NT2/D1 (cell line): ENCODE results near the gene DQX1.

Source experiments
- DNase-seq: peaks from one replicate; pipeline ENCODE4 v3.0.0-alpha.2; 2011; ENCODE audit warnings: low read depth, low spot score
- H3K27me3 ChIP-seq: 2 replicates; pipeline ENCODE4 v1.6.0; 2011; ENCODE audit warnings: mild to moderate bottlenecking; ENCODE audit not compliant: insufficient read length, insufficient read depth
- H3K36me3 ChIP-seq: 2 replicates; pipeline ENCODE4 v1.6.1; 2011; ENCODE audit warnings: mild to moderate bottlenecking, low read length, mixed read lengths; ENCODE audit not compliant: insufficient read depth, insufficient read length
- H3K4me1 ChIP-seq: 2 replicates; pipeline ENCODE4 v1.5.1; 2011; ENCODE audit not compliant: insufficient read depth, insufficient read length
- H3K4me3 ChIP-seq: 2 replicates; pipeline ENCODE4 v1.5.1; 2011; ENCODE audit warnings: low read depth; ENCODE audit not compliant: insufficient read length
- H3K9ac ChIP-seq: 2 replicates; pipeline ENCODE4 v1.6.0; 2011; ENCODE audit warnings: low read depth; ENCODE audit not compliant: insufficient read length
- H3K9me3 ChIP-seq: 2 replicates; pipeline ENCODE4 v1.5.1; 2011; ENCODE audit warnings: mild to moderate bottlenecking, low read length; ENCODE audit not compliant: insufficient read depth
- SUZ12 ChIP-seq: IDR thresholded peaks from 2 replicates; pipeline ENCODE4 v1.6.1; 2011; ENCODE audit not compliant: insufficient read length, insufficient read depth; ENCODE audit errors: extremely low read depth
- YY1 ChIP-seq: IDR thresholded peaks from 2 replicates; pipeline ENCODE4 v1.6.1; 2011; ENCODE audit not compliant: insufficient read length, insufficient read depth
- ZNF274 ChIP-seq: IDR thresholded peaks from 2 replicates; pipeline ENCODE4 v1.6.1; 2011; ENCODE audit warnings: mild to moderate bottlenecking, low read depth, low read length

DQX1 gene

GRCh38 chr2:74503506-74504475, 22.2 kb downstream of the DQX1 start:
- Histone ChIP-seq H3K9ac (peak overlapping the region; percentile 79), H3K27me3 (peaks cover 56% of the 10 kb centered on the region), H3K4me1 (peaks cover 23% of the 10 kb centered on the region), H3K9me3 (no peaks in the 10 kb centered on the region), H3K36me3 (peaks cover 18% of the 10 kb centered on the region), H3K4me3 (peak overlapping the region; percentile 57)
- no peak for DNase-seq
- no peak for TF ChIP-seq YY1
- TF ChIP-seq ZNF274: no peak
- no peak for TF ChIP-seq SUZ12

DNA sequence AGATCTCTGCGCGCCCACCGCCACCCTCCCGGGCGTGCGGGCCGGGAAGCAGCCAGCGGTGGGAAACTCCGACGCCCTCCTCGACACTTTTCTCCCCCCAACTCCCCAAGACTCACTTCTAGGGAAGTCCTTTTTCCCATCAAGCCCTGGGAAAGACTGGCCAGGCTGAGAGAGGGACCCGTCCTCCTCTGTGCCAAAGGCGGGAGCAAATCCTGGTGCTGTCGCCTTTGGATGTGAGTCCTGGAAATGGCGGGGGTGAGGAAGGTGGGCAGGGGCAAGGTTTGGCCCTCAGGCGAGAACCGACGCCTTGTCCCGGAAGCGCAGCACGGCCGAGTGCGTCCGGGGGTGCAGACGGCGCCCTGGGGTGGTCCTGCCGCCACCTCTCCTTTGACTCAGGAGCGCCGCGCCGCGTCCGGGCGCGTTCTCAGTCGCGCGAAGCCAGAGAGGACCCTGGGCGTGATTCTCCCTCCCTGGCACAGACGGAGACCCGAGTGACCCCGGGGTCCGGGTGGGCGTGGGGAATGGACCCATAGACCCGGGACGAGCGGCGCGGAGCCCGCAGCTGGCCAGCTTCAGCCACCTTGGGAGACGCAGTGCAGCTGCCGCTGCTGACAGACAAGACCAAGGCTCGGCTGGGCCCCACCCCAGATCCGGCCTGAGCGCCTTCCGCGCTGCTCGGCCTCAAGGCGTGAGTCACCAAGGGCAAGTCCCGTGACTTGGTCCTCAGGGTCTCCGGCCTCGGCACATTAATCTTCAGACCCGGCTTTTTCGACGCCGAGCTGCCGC, 23.1 kb downstream of the DQX1 start:
- peaks cover 18% of the 10 kb centered on the region for H3K36me3 ChIP-seq
- peak overlapping the region; percentile 79 for H3K9ac ChIP-seq
- no peak for DNase-seq
- peaks cover 65% of the 10 kb centered on the region for H3K27me3 ChIP-seq
- H3K4me1 ChIP-seq: peaks cover 28% of the 10 kb centered on the region
- TF ChIP-seq YY1: no peak
- no peak for TF ChIP-seq ZNF274
- no peak for TF ChIP-seq SUZ12
- H3K9me3 ChIP-seq: no peaks in the 10 kb centered on the region
- peak overlapping the region; percentile 57 for H3K4me3 ChIP-seq

GRCh38 chr2:74502147-74502719, 23.8 kb downstream of the DQX1 start:
- Histone ChIP-seq H3K9me3 (no peaks in the 10 kb centered on the region), H3K4me3 (peak overlapping the region; percentile 57), H3K4me1 (peaks cover 31% of the 10 kb centered on the region), H3K36me3 (peaks cover 18% of the 10 kb centered on the region), H3K27me3 (peaks cover 71% of the 10 kb centered on the region), H3K9ac (peak overlapping the region; percentile 79)
- TF ChIP-seq SUZ12 (no peak), ZNF274 (no peak), YY1 (no peak)
- no peak for DNase-seq

GRCh38 chr2:74501335-74502071, 24.5 kb downstream of the DQX1 start:
- Histone ChIP-seq H3K27me3 (peaks cover 79% of the 10 kb centered on the region), H3K4me3 (no peak overlapping the region), H3K9ac (no peak overlapping the region), H3K9me3 (no peaks in the 10 kb centered on the region), H3K36me3 (peaks cover 16% of the 10 kb centered on the region), H3K4me1 (peaks cover 31% of the 10 kb centered on the region)
- DNase-seq: no peak
- TF ChIP-seq YY1 (no peak), SUZ12 (no peak), ZNF274 (no peak)

DNA sequence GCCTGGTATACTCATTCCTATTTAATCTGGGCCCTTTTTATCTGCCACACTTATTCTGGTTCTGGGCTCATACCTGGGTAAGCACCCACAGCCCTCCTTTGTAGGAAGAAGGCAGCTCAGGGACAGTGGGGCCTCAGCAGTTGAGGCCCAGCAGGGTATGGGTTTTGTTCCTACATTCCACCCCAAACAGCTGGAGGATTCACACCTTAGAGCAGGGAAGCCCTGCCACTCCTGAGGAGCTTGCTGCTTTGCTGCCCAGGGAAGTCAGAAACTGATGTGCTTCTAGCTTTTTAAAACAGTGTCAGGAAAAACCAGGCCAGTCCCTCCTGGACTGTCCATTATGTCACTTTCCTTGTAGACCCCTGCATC, 25.5 kb downstream of the DQX1 start:
- Histone ChIP-seq H3K36me3 (peaks cover 10% of the 10 kb centered on the region), H3K27me3 (peaks cover 88% of the 10 kb centered on the region), H3K4me1 (peaks cover 26% of the 10 kb centered on the region), H3K4me3 (no peak overlapping the region), H3K9me3 (no peaks in the 10 kb centered on the region), H3K9ac (no peak overlapping the region)
- TF ChIP-seq YY1: no peak
- DNase-seq: no peak

GRCh38 chr2:74499940-74500577, 26.0 kb downstream of the DQX1 start:
- H3K9ac ChIP-seq: no peak overlapping the region
- peaks cover 5% of the 10 kb centered on the region for H3K36me3 ChIP-seq
- peaks cover 23% of the 10 kb centered on the region for H3K4me1 ChIP-seq
- no peak for DNase-seq
- H3K4me3 ChIP-seq: peak overlapping the region; percentile 39
- H3K9me3 ChIP-seq: no peaks in the 10 kb centered on the region
- H3K27me3 ChIP-seq: peaks cover 92% of the 10 kb centered on the region
- TF ChIP-seq ZNF274 (no peak), SUZ12 (no peak), YY1 (no peak)
